Right hindlimb (tissue), 1 donor: ENCODE data around the gene MXD4.

ENCODE experiments used
- DNase-seq: peaks from one replicate; pipeline ENCODE4 v3.0.0-alpha.2; 2018

MXD4 gene

GRCh38 chr4:2274320-2275043 is 12.6 kb upstream of the MXD4 start:
- no peak for DNase-seq

GRCh38 chr4:2273657-2274319 is 11.9 kb upstream of the MXD4 start:
- no peak for DNase-seq

- no peak for DNase-seq
Measured at GRCh38 chr4:2273221-2273620, 11.3 kb upstream of the MXD4 start.

GRCh38 chr4:2272828-2273120 is 10.9 kb upstream of the MXD4 start:
- no peak for DNase-seq

- no peak for DNase-seq
Measured at GRCh38 chr4:2272026-2272827, 10.3 kb upstream of the MXD4 start.

GRCh38 chr4:2271279-2272025 is 9.5 kb upstream of the MXD4 start:
- no peak for DNase-seq

- no peak for DNase-seq
Measured at GRCh38 chr4:2270341-2271165, 8.6 kb upstream of the MXD4 start.

- DNase-seq: no peak
Measured at GRCh38 chr4:2269618-2270163, 7.8 kb upstream of the MXD4 start.

- no peak for DNase-seq
Measured at GRCh38 chr4:2269206-2269531, 7.3 kb upstream of the MXD4 start.

GRCh38 chr4:2268357-2269205 is 6.7 kb upstream of the MXD4 start:
- DNase-seq: no peak

- no peak for DNase-seq
Measured at GRCh38 chr4:2267841-2268240, 5.9 kb upstream of the MXD4 start.

- DNase-seq: no peak
Measured at GRCh38 chr4:2267320-2267811, 5.5 kb upstream of the MXD4 start.

- no peak for DNase-seq
Measured at GRCh38 chr4:2266821-2267220, 4.9 kb upstream of the MXD4 start.

- peak; percentile 71 for DNase-seq
Measured at GRCh38 chr4:2266181-2266580, 4.3 kb upstream of the MXD4 start.

- DNase-seq: no peak
Measured at GRCh38 chr4:2265113-2266110, 3.5 kb upstream of the MXD4 start.

GRCh38 chr4:2264481-2265041 is 2.7 kb upstream of the MXD4 start:
- no peak for DNase-seq

- DNase-seq: peak; percentile 25
Measured at GRCh38 chr4:2263926-2264321, 2.0 kb upstream of the MXD4 start.

GRCh38 chr4:2262944-2263250 is 988 bp upstream of the MXD4 start:
- no peak for DNase-seq

GRCh38 chr4:2262145-2262943 is 435 bp upstream of the MXD4 start:
- DNase-seq: peak; percentile 100
